CD4-positive, alpha-beta T cell treated with Interleukin-2 at 100 ng/mL for 4 hours (primary cell): Measurements from ENCODE around the gene LSM14B.
"Not testable (repeated sequence)": the region's sequence is repeated elsewhere in the genome, so short reads cannot be mapped to it uniquely, and the experiment has no call there.

Source experiments
- DNase-seq: peaks from one replicate; pipeline ENCODE4 v3.0.0-alpha.2; 2020; ENCODE audit warnings: low spot score

The LSM14B gene

GRCh38 chr20:62112368-62112767 lies 9.9 kb upstream of the LSM14B start:
- DNase-seq = no peak

DNA sequence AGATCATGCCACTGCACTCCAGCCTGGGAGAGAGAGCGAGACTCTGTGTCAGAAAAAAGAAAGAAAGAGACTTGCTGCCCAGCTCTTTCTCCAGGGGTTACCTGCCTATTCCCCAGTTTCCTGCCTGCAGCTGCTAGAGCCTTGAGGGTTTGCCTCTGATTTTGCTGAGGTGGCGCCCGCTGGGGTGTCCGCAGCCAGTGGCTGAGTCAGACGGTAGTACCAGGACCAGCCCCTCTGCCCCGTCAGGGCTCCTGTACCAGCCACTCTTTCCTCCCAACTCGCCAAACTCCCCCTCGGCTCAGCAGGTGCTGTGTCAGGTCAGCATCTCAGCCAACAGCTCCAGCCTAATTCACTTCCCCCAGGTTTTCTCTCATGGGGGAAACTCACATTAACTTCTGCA lies 7.4 kb upstream of the LSM14B start:
- no peak for DNase-seq

DNA sequence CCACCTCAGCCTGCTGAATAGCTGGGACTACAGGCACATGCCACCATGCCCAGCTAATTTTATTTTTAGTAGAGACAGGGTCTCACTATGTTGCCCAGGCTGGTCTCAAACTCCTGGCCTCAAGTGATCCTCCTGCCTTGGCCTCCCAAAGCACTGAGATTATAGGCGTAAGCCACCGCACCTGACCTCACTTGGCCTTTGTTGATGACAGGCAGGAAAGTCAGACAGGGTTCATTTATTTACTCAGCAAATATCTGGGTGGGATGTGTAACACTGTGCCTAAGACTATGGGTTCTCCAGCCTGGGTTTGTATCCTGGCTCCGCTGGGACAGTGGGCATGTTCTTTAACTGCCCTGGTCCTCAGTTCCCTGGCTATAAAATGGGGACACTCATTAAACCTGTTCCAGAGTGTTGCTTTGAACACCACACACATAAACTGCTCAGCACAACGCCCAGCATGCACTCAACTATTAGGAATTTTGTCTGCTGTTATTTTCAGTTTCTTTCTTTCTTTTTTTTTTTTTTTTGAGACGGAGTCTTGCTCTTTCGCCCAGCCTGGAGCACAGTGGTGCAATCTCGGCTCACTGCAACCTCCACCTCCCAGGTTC lies 6.4 kb upstream of the LSM14B start:
- not testable (repeated sequence) for DNase-seq

DNA sequence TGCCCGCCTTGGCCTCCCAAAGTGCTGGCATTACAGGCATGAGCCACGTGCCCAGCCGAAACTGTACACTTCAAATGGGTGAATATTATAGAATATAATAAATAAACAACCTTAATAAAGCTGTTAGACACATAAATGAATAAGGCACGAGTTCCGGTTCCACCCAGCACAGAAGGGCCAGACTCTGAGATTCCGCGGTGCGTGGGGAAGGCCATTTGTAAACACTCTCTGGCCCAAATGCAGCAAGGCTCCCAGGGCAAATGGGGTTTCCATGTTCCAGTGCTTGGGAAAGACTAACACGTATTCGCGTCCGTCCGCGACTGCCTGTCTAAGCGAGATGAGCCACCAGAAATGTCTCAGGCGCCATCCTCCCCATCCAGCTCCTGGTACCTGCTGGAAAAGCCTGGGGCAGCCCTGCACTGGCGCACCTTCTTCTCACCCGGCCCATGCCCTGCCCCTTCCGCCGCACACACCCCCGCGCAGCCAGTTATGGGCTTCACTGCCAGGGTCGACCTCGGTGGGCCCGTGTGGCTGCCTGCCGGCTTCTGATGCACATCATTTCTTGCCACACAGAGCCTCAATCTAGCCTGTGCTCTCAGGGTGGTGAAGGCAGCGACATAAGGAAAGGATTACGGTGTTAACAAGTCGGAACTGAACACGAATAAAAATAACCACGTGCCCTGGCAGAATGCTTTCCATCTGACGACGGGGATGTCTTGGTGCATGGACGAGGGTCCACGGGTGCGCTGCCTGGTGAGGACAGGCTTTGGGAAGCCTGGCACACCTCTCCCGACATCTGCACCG lies 5.5 kb upstream of the LSM14B start:
- DNase-seq = no peak

DNA sequence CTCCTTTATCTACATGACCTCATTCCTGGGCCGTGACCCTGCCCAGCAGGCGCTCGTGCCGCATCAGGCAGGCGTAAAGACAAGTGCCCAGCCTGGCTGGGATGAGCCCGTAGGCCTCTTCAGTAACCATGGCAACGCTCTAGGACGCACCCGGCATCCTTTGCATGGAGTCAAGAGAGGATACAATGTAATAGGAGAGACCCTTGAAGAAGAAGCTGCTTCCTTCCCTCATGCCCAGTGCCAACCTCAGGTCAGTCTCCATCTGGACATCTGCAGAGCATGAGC lies 5.0 kb upstream of the LSM14B start:
- DNase-seq = no peak

GRCh38 chr20:62117658-62118057 lies 4.6 kb upstream of the LSM14B start:
- peak; percentile 75 for DNase-seq

DNA sequence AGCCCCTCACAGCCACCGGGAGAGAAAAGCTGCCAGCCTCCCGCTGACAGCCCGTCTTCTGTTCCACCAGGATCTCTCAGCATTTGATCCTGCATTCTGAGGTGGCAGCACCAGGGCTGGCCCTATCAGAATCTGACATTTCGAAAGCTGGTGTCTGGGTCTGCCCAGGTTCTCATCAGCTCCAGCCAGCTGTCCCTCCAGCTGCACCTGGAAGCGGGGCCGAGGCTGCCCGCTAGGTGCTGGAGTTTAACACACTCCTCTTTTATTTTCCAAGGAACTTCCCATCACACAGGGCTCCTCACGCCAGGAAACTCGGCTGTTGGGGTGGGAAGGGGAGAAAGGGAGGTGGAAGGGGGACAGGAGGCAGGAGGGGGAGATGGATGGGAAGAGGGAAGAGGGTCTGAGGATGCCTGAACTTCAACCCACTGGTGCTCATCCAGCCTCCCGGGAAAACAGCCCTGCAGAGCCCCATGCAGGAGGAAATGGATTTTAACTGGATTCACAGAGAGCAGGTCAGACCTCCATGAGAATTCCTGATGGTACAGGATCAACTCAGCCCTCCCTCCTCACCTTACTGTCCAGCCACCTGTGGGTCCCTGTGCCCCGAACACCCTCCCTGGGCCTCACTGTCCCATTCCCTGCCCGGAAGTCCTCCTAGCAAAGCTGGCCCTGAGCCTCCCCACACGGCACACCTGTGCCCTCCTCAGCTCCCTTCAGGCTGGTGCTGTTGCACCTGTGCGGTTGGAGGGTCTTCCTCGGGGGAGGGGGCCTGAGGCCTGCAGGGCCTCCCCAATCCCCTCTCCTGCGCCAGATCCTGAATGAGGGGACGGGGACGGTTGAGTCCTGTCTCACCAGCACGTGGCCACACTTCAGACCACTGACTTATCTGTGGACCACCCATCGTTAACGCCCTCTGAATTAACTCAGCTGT lies 3.9 kb upstream of the LSM14B start:
- no peak for DNase-seq

GRCh38 chr20:62119115-62119514 lies 3.2 kb upstream of the LSM14B start:
- no peak for DNase-seq

GRCh38 chr20:62119591-62120364 lies 2.5 kb upstream of the LSM14B start:
- no peak for DNase-seq

- DNase-seq = no peak
These were observed 1.9 kb upstream of the LSM14B start for GRCh38 chr20:62120365-62120762.

DNA sequence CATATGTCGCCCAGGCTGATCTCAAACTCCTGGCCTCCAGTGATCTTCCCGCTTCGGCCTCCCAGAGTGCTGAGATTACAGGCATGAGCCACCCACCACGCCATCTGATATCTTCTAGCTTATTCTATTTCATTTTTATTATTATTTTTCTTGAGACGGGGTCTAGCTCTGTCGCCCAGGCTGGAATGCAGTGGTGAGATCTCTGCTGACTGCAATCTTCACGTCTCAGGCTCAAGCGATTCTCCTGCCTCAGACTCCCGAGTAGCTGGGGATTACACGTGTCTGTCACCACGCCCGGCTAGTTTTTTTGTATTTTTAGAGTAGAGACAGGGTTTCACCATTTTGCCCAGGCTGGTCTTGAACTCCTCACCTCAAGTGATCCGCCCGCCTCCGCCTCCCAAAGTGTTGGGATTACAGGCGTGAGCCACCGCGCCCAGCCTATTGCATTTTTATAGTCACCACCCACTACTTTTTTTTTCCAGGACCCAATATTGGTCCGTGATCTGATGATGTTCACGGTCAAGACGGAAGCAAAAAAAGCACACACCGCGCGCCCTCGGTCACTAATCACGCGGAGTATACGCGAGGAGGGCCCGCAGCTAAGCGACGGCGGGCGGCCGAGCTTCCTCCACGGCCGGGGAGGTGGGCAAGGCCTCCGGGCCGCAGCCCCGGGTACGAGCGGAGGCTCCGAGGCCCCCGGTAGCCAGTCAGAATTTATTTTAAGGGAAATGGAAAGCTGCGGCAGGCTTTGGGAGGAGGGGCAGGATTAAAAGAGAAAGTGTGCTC lies 1.1 kb upstream of the LSM14B start:
- no peak for DNase-seq

DNA sequence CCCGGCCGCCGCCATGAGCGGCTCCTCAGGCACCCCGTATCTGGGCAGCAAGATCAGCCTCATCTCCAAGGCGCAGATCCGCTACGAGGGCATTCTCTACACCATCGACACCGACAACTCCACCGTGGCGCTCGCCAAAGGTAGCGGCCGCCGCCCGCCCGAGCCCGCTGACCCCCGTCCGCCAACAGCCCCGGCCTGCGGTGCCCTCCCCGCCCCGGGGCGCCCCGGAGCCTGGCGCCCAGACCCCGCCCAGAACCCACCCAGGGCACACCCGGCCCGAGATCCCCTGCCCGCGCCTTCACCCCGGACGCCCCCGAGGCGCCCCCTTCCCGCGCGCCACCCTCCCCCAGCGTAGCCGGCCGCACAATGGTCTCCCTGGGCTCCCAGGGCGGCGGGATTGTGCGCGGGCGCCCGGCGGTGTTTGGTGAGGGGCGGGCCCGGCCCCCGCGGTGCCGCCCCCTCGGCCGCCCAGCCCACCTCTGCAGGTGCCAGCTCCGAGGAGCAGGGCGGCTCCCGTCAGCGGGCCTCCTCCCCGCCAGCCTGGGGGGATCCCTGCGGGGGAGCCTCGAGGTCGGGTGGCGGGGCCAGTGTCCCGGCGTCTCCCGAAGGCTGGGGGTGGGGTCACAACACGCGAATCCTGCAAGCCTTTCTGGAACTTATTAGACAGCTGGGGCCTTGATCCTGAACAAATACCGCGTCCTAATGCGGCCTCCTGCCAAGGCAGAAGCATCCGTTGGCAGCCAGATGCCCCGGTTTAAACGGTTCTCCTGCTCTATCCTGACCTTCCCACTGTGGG lies 577 bp downstream of the LSM14B start:
- peak; percentile 25 for DNase-seq

DNA sequence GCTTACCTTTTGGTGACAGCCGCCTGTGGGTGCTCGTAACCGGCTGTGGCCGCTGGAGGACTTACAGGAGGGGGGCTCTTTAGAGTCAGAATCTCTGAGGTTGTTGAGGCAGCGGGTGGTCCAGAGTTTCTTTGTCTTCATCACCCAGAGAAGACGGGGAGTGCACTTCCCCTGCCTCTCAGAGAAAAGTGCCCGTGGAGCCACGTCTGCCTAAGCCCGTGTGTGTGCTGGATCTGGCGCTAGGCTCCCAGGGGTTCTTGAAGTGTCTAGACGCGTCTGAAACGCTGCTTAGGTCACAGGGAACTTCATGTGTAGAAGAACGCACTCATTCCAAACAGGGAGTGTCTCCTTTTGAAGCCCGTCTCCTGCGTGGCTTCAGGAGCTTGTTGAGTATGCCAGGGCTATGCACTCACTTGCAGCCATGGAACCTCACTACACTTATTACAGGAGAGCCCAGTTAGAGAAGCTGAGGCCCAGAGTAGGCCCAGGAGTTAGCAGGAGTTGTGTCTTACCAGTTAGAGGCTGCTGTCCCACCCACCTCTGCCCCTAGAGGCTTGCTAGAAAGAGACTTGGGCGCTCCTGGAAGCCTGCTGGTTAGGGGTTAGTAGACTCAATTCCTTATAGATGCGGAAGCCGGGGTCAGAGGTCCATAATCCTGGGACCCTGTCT lies 1.3 kb downstream of the LSM14B start:
- DNase-seq = no peak

DNA sequence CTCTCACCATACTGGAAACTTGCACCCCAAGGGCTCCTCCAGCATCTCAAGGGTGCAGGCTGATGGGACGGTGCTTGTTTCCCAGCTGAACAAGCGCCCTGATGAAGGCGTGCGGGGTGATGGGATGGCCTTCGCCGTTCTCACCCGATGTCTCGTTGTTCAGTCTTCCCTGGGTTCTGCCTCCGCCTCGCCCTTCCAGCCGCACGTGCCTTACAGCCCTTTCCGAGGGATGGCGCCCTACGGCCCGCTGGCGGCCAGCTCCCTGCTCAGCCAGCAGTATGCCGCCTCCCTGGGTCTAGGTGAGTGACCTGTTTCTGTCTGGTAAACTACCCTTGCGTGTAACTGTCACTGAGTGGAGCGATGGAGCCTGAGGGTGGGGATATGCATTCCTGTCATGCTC lies 3.9 kb downstream of the LSM14B start:
- no peak for DNase-seq

DNA sequence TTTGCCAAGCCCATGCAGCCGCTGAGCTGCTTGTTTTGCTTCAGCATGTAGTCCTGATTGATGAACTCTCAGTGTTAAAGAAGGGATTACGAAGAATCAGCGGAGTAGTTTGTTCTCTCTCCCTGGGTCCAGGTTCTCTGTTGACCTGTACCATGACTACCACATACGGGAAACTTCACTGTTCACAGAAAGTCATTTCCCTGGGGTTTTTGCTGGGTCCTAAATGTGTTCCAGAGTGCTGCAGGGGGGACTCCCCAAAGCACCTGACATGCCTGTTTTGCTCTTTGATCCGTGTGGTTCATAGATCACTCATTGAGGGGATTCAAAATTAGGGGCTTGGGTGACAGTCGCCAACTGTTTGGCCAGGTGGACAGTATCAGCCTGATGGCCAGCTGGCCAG lies 5.5 kb downstream of the LSM14B start:
- no peak for DNase-seq

DNA sequence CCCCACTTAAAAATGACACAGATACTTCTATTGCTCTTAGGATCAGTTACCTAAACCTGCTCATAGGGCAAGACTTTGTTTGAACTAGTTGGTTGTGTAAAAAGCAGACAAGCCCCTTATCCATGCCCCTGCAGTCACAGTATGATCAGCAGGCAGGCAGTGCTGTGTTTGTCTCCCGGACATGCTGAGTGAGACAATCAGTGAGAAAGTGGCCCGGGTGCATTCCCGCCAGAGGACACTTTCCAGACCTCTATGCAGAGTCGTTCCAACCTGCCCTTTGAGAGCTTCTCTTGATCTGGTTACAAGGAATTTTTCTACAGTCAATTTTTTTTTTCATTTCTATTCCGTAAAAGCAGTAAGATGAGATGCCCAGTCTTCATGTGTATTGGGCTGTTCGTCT lies 6.2 kb downstream of the LSM14B start:
- DNase-seq = no peak

- no peak for DNase-seq
These were observed 7.7 kb downstream of the LSM14B start for GRCh38 chr20:62129731-62130531.

- DNase-seq = no peak
These were observed 9.5 kb downstream of the LSM14B start for GRCh38 chr20:62131560-62132320.
